UCSD-AML1 (cell line): ENCODE data around the gene TSPAN18.

Experiments used
- DNase-seq: peaks from one replicate; lab custom pipeline; 2025; ENCODE audit not compliant: unreplicated experiment; lab: John Stamatoyannopoulos, UW

Gene TSPAN18

DNA sequence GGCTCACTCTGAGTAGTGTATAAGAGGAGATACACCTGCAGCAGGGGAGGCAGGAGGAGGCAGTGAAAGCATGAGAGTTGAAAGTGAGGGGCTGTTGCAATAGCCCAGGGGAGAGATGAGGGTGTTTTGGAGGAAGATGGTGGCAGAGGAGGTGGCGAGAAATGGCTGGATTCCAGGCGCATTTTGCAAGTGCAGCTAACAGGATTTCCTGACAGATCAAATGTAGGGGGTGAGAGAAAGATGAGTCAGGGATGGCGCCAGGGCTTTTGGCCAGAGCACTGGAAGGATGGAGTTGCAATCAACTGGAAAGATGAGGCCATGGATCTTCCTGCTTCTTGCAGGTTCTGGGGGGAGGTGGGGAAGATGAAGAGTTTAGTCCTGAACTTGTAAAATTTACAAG lies 16.8 kb upstream of the TSPAN18 start:
- no peak for DNase-seq

DNA sequence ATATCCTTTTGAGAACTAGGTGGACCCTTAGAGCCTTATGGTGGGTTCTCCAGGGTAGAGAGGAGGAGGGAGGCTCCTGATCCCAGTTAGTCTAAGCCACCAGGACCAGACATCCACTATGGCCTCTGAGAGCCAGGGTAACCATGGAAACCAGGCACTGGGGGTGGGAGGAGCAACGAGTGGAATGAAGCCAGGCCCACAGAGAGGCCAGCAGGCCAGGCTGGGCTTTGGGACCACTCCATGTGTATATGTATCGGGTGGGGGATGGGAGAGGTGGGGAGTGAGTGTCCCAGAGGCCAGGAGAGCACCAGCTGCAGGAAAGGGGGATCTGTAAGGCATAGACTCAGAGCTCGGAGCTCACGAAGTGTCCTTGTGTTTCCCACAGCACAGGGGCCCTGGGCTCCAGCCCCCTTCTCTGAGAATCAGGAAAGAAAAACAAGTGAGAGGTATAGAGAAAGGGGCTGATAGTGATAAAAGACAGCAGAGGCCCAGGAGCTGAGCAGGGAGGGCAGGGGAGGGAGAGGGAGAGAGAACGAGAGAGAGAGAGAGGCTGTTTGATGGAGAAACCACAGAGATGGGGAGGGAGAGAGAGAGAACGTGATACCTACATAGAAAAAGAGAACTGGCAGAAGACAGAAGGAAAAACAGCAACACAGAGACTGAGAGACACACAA lies 15.5 kb upstream of the TSPAN18 start:
- DNase-seq, result no peak

DNA sequence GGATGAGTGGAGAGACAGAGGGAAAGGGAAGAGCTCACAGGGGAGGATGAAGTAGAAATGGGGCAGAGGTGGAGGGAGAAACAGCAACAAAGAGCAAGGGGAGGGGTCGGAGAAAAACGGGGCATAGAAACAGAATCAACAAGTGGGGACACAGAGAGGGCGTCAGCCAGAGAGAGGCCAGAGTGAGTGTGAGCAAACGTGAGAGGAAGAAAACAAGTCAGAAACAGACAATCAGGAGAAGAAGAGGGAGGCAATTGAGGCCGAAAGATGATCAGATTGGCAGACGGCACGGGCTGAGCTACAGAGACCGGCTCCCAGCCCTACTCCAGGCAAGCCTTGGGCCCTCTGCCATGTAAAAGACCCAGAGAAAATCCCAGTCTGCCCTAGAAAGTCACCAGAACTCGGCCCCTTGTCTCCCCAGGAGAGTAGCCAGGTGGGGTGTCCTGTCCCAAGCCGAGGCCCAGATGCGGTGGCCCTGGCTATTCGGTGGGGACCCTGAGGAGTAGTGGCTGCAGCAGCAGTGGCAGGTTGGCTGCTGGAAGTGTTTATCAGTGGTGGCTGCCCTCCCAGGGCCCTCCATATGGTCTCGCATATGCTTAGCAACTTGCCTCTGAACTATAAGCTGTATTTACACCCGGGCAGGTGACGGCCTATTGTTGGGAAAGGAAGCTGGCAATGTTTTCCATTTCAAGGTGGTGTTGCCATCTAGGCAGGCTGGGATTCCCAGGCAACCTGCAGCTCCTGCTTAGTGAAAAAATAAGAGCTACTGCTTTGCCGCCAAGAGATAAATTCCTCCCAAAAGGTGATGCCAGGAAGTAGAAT lies 14.8 kb upstream of the TSPAN18 start:
- no peak for DNase-seq

DNA sequence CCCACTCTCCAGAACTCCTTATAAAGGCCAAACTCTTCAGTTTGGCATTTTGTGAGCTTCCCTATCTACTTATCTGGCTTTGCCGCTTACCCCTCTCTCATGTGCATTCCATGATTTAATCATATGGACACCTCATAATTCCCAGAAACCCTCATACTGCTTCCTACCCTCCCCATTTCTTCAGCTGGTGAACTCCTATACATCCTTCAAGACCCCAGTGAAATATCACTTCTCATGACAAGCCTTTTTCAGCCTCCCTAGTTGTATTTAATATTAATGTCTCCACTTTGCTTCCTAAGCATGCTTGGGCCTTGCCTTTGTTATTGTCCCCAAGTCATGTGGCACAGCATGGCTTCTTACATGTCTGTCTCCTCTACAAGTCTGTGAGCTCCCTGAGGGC lies 13.7 kb upstream of the TSPAN18 start:
- no peak for DNase-seq

DNA sequence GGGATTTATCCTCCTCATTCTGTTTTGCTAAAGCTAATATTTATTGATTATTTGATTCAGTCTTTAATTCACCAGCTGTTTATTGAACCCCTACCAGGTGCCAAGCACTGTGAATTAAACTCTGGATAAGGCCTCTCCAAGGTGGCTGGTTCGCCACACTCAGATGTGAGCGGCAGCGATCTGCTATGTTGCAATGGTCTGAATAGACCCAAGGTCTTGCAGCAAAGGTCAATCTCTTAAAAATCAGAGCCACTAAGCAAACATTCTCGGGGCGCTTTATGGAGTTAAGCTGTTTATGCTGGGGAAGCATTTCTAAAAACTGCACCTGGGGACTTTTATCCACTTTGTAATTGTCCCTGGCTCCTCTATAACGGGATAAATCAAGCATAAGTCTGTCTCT lies 10.5 kb upstream of the TSPAN18 start:
- DNase-seq, result no peak

DNA sequence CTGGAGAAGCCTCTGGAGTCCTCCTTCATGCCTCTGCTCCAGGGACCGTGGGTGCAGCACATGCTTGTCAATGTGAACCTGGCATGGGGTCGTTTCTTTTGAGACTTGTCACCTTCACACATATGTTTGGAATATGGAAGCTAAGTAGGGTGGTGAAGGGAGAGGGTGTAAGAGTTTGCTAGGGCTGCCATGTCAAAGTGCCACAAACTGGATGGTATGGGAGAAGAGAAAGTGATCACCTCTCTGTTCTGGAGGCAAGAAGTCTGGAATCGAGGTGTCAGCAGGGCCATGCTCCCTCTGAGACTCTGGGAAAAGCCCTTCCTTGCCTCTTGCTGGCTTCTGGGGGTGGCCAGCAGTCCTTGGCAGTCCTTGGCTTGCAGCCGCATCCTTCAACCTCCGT lies 8.7 kb upstream of the TSPAN18 start:
- DNase-seq, result no peak

DNA sequence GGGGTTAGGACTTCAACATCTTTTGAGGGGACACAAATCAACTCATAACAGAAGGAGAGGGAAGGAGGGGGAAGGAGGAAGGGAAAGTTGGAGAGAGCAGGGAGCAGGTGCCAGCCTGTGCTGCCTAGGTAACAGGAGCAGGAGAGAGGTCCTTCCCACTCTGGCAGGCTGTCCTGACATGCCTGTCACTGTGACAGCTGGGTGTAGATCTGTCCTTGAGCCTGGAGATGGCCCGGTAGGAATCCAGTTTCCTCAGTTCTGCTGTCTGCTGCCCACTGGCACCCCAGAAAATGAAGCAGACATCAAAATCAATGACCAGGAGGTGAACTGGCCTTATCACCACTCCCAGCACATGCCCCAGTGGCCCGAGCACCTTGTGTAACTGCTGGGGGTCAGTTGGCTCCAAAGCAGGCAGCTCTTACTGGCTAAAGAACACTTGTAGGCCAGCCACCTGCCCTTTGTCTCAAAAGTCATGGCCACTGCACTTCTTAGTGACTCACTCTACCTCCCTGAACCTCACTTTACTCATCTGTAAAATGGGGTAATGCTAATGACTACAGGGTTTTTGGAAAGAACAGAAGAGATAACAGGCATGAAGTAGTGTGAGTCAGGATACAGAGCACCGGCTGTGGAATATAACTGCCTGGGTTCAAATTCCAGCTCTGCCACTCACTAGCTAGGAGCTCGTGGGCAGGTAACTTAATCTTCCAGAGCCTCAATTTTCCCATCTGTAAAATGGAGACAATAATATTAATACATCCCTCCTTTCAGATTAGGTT lies 8.0 kb upstream of the TSPAN18 start:
- DNase-seq, result no peak

DNA sequence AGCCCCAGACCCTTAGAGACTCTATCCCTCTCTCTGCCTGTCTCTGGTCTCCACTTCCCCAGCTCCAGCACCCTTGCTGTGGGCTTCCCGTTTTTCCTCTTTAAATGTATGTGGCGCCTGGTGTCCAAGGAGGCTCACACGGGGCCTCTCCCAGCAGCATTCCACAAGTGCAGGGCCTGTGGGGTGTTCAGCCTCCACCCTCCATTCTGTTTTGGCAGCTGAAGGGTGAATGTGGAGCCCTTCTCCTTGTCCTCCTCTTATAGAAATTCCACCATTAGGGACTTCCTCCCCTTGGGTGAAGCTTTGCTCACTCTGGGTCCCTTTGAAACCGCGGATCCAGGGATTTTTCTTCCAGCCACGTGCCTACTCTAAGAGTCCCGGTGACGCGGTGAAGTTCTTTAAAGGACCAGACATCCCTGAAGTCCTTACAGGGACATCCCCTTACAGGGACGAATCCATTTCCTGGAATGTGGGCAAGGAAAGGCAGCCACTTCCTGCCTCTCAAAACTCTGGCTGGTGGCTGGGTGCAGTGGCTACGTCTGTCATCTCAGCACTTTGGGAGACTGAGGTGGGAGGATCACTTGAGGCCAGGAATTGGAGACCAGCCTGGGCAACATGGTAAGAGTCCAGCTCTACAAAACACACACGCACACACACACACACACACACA lies 1.6 kb upstream of the TSPAN18 start:
- peak; percentile 53 for DNase-seq

DNA sequence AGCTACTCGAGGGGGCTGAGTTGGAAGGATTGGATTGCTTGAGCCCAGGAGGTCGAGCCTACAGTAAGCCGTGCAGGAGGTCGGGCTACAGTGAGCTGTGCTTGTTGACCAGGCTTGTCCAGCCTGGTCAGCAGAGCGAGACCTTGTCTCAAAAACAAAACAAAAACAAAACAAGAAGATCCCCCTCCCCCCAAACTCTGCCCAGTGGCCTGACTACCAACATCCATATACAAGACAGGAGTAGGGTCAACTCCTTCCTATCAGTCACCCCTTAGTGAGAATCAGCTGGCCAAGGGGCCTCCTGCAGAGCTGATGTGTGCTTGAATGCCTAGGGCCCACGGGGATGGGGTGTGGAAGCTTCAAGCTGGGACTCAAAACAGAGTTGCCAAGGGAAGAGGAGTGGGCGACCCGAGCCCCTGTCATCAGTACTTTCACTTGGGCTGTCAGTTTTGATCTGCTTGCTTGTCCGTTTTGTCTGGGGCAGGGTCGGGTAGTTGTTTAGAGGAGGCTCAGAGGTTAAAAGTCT lies 942 bp upstream of the TSPAN18 start:
- DNase-seq, result no peak

DNA sequence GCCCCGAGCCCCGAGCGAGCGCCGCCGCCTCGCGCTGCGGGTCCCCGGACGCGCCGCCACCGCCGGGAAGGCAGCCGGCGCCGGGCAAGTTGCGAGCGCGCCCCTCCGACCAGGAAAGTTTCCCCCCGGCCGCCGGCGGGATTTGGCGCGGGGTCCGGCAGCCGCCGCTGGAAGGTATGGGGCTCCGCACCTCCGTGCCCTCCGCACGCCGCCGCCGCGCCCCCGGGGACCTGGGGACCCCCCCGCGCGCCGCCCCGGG lies 281 bp downstream of the TSPAN18 start:
- DNase-seq, result no peak

DNA sequence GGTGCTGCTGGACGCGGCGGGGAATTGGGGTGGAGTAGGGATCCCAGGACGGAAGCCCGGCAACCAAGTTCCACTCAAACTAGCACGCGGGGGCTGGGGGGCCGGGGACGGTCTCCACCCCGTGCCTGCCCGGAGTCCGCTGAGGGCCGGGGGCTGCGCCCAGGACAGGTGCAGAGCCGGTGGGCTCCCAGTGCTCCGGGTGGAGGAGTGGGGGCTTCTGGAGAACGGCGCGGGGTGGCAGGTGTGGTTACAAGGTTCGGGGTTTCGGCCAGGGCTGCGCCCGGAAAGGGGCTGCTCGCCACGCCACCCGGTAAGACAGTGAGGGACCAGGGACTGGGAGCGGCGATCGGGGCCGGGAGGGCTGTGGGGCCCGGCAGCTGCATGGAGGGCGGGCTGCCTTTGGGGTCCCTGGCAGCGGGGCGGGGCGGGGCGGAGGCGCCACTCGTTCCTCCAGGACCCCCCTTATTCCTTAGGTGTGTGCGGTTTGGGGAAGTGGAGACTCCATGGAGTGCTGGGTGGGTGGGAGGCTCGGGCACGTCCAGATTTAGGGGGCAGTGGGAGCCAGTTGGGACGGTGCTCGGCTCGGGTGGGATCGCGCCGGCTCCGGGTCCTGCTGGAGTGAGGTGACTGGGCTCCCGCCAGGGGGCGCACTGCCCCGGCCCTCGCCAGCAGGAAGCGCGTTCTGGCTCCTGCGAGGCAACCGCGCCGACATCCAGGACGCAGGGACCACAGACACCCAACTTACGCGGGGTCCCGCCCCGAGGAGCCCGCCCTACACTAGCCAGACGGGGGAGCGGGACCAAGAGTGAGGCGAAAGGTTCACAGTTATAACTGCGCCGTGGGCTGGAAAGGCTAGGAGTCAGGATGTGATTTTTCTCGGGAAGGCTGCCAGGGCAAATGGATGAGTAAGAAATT lies 868 bp downstream of the TSPAN18 start:
- peak; percentile 81 for DNase-seq

DNA sequence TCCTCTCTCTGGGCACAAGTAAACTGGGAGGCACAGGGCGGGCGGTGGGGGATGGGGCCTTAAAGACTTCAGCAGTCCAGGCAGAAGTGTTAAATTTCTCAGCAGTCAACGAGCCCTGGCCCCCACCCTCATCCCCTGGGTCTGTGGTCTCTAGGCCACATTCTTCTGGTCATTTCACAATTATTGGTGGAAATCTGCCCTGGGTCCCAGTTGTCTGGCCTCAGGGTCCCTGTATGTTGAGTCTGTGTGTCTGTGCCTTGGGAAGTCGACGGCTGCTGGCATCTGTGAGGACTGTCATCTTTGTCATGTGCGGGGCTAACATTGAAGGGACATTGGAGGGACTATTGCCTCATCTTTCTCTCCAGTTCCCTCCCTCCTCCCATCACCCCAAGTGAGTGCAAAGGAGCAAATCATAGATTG lies 1.7 kb downstream of the TSPAN18 start:
- no peak for DNase-seq

DNA sequence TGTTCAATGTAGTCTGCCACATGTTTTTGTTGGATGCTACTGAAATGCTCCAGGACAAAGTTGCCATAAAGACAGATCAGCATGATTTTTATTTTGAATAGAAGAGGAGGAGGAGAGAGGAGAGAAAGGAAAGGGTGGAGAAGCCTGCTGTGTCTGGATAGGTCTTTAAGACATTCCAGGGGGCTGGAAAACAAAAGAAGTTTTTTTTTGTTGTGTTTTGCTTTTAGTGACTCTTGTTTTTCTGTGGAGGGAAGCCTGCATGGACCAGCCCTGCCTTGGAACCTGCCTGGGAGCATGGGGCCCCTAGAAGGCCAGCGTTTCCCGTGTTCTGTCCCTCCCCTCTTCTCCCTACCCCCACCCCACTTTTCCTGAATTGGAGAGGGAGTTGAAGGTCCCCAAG lies 2.3 kb downstream of the TSPAN18 start:
- DNase-seq, result no peak

DNA sequence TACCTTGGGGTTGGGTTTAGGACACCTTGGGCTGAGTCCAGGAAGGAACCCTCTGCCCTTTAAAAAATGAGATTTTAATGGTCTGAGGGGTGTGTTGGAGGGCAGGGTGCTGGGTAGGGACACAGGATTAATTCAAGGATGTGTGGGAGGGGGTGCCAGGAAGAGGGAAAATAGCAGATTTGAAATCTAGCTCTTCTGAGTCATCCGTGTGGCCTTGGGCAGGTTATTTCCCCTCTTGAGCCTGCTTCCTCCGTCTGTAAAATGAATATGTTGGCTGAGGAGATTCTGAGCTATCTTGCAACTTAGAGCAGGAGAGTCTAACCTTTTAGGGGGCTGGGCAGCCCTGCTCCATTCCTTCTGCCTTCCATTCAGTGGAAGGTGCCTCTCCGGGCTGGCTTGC lies 3.0 kb downstream of the TSPAN18 start:
- peak; percentile 24 for DNase-seq

DNA sequence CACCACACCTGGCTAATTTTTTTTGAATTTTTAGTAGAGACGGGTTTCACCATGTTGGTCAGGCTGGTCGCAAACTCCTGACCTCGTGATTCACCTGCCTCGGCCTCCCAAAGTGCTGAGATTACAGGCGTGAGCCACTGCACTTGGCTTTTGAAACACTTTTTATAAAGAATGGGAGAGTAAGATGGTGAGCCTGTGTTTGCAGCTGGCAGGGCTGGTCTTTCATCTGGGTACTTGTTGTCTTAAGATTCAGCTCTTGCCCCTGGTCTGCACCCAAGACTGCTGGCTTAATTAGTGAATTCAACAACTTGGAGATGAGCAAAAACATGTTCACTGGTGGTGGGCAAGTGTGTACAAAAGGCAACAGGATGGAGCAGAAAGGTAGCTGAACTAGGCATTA lies 4.0 kb downstream of the TSPAN18 start:
- DNase-seq, result no peak

DNA sequence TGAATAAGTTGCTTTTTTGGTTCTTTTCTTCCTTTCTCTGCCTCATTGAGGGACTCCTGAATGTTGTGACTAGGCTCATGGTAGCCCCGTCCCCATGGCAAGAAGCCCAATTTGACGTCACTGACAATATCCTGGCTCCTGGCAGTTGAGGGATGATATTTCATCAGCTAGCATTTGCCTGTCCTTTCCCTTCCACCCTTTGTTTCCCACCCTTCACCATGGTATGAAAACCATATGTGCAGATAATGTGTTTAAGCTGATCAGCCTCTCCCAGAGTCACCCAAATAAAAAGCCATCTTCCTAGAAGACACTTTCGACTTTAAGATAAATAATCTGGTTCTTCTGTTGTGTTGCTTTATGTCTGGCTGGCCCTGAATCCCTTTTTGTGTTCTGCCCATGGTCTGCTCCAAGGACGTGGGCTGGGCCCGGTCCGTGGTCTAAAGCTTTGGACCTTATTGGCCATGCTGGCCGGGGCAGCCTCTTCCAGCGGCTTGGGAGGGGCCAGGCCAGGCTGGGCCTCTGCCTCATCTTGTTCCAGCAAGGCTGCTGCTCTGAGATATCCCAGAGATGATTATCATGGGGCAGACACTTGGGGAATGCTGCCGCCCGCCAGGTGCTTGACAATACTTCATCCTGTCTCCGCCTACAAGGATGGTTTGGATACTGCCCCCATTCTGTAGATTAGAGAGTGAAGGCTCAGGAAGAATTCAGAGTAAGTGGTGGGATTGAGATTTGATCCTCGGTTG lies 5.1 kb downstream of the TSPAN18 start:
- no peak for DNase-seq

DNA sequence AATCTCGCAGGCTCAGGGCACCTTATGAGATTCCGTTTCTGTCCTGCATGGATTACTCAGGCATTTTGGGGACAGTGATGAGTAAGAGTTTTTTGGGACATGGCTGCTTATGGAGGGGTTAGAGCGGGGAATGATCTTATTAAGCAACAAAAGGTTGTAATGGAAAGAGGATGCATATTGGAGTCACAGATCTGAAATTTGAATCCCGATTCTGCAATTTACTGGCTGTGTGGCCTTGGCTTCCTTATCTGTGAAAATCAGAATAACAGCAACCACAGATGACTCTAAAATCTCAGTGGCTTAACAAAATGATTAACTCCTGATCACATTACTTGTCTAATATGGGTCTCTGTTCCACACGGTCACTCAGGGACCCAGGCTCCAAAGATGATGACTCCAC lies 5.8 kb downstream of the TSPAN18 start:
- no peak for DNase-seq

DNA sequence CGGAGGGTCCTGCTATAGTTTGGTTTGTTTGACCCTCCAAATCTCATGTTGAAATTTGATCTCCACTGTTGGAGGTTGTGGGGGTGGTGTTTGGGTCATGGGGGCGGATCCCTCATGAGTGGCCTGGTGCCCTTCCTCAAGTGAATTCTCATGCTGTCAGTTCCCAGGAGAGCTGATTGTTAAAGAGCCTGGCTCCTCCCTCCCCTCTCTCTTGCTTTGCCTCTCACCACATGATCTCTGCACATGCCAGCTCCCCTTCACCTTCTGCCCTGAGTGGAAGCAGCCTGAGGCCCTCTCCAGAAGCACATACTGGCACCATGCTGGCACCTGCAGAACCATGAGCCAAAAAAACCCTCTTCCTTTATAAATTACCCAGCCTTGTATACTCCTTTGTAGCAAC lies 7.1 kb downstream of the TSPAN18 start:
- DNase-seq, result no peak

DNA sequence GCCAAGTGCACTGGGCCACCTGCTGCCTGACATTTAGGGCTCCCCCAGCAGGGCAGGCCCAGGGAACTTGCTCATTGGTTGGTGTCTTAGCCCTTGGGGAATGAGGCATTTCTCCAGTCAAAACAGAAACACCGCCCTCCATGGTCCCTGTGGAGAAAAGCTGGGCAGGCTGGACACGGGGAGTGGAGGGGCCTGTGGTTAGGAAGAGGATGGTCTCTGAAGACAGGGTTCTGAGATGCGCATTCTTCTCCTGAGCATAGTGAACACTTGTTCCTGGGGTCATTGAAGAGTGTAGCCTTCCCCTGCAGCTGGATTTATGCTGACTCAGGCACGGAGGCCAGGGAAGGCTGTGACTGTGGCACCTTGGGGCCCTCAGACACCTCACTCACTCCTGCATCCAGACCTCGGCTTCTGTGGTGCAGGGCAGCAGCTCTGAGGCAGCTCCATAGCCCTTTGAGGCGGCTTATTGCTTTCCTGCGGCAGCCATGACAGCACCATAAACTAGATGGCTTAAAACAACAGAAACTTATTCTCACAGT lies 8.2 kb downstream of the TSPAN18 start:
- no peak for DNase-seq
